SU-DHL-6 (cell line): ENCODE measurements around the gene NCKAP5.

Experiments
- CTCF ChIP-seq: fragments of 200-600 bp; sonication (generic); IDR thresholded peaks from one replicate; pipeline ENCODE4 v1.5.1; 2017; ENCODE audit warnings: antibody characterized with exemption, mild to moderate bottlenecking, low read length, moderate library complexity; ENCODE audit not compliant: insufficient read depth, poor library complexity, severe bottlenecking
- EZH2phosphoT487 ChIP-seq: fragments of 200-600 bp; sonication (generic), shearing (Covaris generic); conservative IDR thresholded peaks from 2 replicates; pipeline ENCODE4 v1.6.1; 2018; ENCODE audit warnings: mild to moderate bottlenecking, antibody characterized with exemption, low read length, moderate library complexity, mixed read lengths

- TF ChIP-seq EZH2phosphoT487 (no peak), CTCF (no peak)
Observed at GRCh38 chr2:133374781-133375180, 193.5 kb downstream of the NCKAP5 start.
